Adipose tissue (tissue), 3 donors: ENCODE measurements around the gene FAAP100. TPM values are rescaled to one million over a fixed set of nuclear protein-coding genes. Genes with fewer than 3 reads are reported as not detected.

ENCODE experiments used
- polyA plus RNA-seq, 3 donors: library from polyadenylated mRNA; stranded (reverse); fragments of 200-250 nt; gene quantifications; one replicate each; pipeline ENCODE4 v1.2.3, GENCODE V29; 2013
- donor health status: healthy with polysubstance abuse.
- donor health status: Bipolar disorder and iron deficiency.
- donor health status: healthy.

Gene FAAP100
- polyA plus RNA-seq, 3 donors: 10.1 to 25.9 (median 22.4) TPM

Other genes with a start within 250 kb of the FAAP100 start
- gene BAHCC1, start 156.9 kb downstream of the FAAP100 start, polyA plus RNA-seq: 10 to 100 TPM in 2 of 3 donors, 1 to 10 TPM in 1; 5.6 to 14.4 (median 12.9) TPM
- gene ACTG1, start 39.6 kb downstream of the FAAP100 start, polyA plus RNA-seq: 1,000 to 10,000 TPM; 1,930 to 3,527 (median 2,831) TPM
- 1 to 10 TPM in 2 of 3 donors, under 1 TPM in 1; 0.21 to 4.9 (median 1.0) TPM for gene FSCN2, start 24.0 kb downstream of the FAAP100 start, polyA plus RNA-seq
- 10 to 100 TPM; 21.9 to 53.4 (median 30.8) TPM for gene NPLOC4, start 84.8 kb upstream of the FAAP100 start, polyA plus RNA-seq
- gene TSPAN10, start 84.8 kb upstream of the FAAP100 start, polyA plus RNA-seq: 1 to 10 TPM in 1 of 3 donors, under 1 TPM in 2; 0.79 to 1.3 (median 0.86) TPM
- 1 to 10 TPM in 1 of 3 donors, under 1 TPM in 2; 0.20 to 1.0 (median 0.45) TPM for gene PDE6G, start 104.2 kb upstream of the FAAP100 start, polyA plus RNA-seq
- 10 to 100 TPM; 33.5 to 51.2 (median 40.5) TPM for gene OXLD1, start 114.3 kb upstream of the FAAP100 start, polyA plus RNA-seq
- 10 to 100 TPM in 2 of 3 donors, 1 to 10 TPM in 1; 8.9 to 18.6 (median 11.3) TPM for gene CCDC137, start 114.4 kb upstream of the FAAP100 start, polyA plus RNA-seq
- 10 to 100 TPM; 26.8 to 44.4 (median 41.1) TPM for gene ARL16, start 131.4 kb upstream of the FAAP100 start, polyA plus RNA-seq
- 100 to 1,000 TPM in 1 of 3 donors, 10 to 100 TPM in 2; 57.6 to 118 (median 91.6) TPM for gene HGS, start 131.7 kb upstream of the FAAP100 start, polyA plus RNA-seq
- 100 to 1,000 TPM in 2 of 3 donors, 10 to 100 TPM in 1; 81.3 to 134 (median 118) TPM for gene MRPL12, start 151.0 kb upstream of the FAAP100 start, polyA plus RNA-seq
- 10 to 100 TPM; 18.7 to 61.4 (median 43.2) TPM for gene SLC25A10, start 159.9 kb upstream of the FAAP100 start, polyA plus RNA-seq